HG02884 (cell line): ENCODE measurements around the gene ARID4B.
"Not testable (repeated sequence)": the region's sequence is repeated elsewhere in the genome, so short reads cannot be mapped to it uniquely, and the experiment has no call there.

ENCODE experiments used
- ATAC-seq: cut with Tn5 transposase; IDR thresholded peaks from one replicate; pipeline ENCODE4 v1.9.1; 2021; ENCODE audit warnings: mild to moderate bottlenecking, moderate library complexity; ENCODE audit not compliant: unreplicated experiment

ARID4B gene

DNA sequence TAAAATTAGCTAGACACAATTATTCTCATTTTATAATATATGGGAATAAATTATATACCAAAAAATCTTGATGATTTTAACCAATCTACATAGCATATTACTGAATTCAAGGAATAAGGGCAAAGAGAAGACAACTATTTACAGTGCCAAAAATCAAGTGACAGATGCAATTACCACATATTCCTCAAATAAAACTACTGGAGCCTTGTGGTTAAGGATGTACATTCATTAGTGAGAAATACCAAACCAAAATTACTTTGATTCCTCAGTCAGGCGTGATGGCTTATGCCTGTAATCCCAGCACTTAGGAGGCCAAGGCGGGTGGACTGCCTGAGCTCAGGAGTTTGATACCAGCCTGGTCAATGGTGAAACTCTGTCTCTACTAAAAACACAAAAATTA is 98.1 kb downstream of the ARID4B start:
- ATAC-seq, result no peak

DNA sequence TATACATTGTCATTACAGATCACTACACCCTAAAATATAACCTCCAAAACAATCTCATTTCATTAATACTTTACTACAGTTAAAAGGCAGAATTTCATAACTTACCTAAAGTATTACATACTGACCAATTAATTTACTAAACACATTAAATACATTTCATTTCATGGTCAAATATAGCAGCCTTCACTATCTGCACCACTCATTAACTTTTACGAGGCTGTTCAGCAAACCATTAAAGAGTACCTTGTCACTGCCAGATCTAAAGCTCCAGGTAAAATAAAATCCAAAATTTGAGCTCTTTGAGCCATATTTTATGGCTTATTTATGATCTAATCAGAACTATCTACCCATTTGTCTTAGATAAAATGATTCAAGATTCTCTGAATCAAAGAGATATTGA is 100.6 kb downstream of the ARID4B start:
- no peak for ATAC-seq

DNA sequence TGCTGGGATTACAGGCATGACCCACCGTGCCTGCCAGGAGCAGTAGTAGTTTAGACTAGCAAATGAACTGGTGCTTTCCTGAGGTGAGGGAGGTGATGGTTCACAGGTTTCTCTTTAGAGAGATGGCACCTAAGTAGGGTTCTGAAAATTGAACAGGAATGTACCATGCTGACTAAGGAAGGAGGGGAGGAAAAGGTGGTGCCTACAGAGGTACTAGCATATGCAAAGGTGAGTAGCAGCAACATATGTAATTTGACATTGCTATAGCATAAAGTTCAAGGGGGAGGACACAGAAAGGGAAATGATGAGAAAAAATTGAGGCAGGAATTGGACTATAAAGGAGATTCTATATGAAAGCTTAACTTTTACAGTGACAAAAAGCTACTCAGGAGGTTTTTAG is 101.0 kb downstream of the ARID4B start:
- no peak for ATAC-seq

DNA sequence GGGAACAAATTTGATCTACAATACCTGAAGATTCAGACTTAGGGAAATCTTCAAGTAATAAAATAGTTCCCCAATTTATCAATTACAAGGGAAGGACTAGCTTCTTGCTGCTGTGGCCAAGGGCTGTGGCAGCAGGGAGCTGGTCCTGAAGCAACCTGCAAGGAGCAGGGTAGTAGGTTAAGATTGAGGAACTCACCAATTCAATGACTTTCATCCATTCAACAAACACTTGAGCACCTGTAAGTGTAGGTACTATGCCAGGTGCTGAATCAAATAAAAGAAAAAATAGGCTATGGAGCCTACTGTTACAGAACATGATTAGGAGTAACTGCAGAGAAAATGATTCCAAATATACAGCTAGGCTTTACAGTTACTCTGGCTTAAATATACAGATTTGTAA is 102.7 kb downstream of the ARID4B start:
- ATAC-seq, result no peak

DNA sequence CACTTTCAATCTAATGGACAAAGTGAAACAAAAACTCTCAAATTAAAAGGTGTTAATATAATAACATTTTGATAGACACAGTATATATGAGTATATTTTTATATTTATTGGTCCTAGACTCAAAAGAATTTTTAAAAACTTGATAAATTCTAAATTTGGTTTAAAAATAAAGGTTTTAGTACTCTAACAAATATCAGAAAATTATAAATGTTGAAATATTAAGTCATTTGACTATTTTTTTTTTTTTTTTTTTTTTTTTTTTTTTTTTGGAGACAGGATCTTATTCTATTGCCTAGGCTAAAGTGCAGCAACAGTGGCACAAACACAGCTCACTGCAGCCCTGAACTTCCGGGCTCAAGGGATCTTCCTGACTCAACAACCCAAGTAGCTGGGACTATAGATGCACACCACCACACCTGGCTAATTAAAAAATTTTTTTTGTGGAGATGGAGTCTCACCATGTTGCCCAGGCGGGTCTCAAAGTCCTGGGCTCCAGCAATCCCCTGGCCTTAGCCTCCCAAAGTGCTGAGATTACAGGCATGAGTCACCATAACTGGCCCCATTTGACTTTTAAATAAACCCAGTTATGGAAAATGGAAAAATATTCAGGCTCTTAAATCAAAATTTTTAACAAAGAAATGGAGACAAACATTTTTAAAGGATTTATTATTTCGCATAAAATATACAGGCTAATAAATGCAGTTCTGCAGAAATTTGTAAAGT is 106.2 kb downstream of the ARID4B start:
- no peak for ATAC-seq

DNA sequence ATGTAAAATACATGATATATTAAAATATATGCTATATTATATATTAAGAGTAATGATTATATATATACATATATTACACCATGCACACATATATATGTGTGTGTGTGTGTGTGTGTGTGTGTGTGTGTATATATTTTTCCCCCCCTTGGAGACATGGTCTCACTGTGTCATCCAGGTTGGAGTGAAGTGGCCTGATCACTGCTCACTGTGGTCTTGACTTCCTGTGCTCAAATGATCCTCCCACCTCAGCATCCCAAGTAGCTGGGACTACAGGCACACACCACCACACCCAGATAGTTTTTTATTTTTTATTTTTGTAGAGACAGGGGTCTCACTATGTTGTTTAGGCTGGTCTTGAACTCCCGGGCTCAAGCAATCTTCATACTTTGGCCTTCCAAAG is 112.5 kb downstream of the ARID4B start:
- ATAC-seq, result no peak

DNA sequence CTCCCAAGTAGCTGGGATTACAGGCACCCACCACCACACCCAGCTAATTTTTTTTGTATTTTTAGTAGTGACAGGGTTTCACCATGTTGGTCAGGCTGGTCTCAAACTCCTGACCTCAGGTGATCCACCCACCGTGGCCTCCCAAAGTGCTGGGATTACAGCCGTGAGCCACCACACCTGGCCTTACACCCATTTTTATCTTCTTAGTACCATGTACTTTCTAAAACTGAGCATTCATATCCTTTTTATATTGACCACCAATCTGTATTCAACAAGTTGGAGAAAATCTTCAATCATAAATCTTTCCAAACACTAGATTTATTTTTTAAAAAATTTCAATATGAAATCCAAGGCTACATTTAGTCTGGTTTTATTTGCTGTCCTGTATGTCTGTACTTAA is 113.0 kb downstream of the ARID4B start:
- not testable (repeated sequence) for ATAC-seq

DNA sequence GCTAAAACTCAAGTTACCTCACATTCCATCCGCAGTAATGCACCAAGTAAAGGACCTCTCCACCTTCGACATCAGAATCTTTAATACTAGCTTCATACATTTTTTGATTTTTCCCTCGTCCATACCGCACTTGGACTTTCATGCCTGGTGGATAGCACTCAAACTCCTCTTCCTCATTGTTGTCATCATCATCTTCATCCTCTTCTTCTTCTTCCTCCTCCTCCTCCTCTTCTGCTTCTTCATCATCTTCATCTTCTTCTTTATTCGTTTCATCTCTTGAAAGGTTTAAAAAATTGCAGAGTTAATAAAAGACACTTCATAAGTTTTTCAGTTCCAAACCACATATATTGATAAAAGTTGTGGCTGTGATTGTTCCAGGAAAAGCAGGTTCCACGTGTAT is 114.2 kb downstream of the ARID4B start:
- no peak for ATAC-seq

DNA sequence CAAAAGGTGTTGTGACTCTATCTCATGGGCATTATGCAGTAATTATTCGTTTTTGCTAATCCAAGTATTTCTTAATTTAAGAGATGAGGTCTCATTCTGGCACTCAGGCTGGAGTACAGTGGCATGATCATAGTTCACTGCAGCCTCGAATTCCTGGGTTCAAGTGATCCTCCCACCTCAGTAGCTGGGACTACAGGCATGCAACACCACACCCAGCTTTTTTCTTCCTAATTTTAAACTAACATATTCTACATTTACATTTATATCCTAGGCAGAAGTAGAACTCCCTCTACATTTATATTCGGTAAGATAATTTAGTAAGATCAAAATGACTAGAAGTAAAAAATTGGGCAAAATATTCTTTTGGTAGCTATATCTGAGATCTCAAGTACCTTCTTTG is 116.5 kb downstream of the ARID4B start:
- no peak for ATAC-seq

DNA sequence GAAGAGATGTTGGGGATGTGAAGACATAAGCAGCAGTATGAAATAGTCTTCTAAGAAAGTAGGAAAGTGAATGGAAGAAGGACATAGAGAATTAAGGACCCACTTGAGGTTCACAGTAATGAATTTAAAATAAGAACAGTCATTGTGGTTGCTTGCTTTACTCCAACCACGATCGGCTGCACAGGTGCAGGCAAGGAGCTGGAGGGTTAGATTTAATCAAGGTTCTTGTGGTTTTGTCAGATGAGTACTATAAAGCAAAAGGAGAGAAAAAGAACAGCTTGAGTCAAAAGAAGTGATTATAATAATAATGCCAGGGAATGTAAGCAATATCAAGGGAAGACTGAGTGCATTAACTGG is 120.8 kb downstream of the ARID4B start:
- ATAC-seq, result no peak

DNA sequence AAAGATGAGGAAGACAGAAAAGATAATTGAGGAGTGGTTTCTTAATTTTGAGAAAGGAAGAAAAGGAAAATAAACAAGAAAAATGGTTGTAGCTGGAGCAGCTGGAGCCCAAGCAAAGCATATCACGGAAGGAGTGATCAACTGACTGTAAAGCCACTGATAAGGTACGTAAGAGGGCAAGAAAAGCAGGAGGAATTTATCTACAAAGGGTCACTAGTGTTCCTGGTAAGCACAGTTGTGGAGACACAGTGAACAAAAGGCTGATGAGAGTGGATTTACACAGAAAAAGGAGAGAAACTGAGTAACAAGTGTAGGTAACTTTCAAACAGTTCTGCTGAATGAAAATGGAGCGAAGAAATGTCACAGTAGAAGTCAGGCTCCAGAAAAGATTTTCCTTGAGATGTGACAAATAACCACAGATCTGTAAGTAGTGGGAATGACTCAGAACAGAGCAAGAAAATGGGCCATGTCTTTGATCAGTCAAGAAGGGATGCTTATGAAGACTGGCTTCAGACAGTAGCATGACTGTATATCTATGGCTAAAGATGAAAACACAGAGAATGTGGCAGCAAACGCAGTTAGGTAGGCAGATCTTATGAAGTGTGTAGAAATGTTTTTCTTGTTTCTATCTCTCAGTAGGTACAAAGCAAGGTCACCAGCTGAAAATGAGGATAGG is 121.3 kb downstream of the ARID4B start:
- no peak for ATAC-seq

DNA sequence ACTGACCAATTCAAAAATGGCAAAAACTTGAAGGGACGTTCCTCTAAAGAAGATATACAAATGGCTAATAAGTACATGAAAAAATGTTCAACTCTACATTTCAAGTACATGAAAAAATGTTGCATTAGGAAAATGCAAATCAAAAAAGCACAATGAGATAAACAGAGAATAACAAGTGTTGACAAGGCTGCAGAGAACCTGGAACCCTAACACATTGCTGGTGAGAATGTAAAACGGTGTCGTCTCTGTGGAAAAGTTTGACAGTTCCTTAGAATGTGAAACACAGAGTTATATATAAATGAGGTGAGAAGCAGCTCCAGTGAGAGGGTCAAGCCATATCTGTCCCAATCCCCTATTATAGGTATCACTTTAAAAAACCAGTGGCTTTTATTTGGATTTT is 122.3 kb downstream of the ARID4B start:
- no peak for ATAC-seq

DNA sequence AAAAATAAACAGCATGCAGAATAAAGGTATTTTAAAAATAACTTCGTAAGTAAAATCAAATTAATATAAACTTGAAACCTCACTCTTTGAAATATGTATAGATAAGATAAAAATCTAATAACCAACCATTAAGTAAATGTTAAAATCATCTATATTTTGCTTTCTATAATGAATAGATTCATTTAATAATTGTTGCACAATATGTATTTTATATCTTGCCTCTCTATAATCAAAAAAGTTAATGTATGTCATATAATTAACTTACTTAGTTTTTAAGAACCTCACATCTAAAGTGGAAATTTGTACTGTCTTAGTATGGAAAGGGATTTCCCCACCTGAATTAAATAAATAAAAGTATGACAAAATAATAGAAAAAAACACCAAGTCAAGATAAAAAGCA is 124.6 kb downstream of the ARID4B start:
- ATAC-seq, result no peak

DNA sequence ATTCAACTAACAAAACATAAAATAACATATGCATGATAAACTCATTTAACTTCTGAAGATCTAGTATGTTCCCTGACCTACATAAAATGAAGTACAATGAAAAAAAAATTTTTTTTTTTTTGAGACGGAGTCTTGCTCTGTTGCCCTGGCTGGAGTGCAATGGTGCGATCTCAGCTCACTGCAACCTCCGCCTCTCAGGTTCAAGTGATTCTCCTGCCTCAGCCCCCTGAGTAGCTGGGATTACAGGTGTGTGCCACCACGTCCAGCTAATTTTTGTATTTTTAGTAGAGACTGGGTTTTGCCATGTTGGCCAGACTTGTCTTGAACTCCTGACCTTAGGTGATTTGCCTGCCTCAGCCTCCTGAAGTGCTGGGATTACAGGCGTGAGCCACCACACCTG is 125.5 kb downstream of the ARID4B start:
- not testable (repeated sequence) for ATAC-seq

DNA sequence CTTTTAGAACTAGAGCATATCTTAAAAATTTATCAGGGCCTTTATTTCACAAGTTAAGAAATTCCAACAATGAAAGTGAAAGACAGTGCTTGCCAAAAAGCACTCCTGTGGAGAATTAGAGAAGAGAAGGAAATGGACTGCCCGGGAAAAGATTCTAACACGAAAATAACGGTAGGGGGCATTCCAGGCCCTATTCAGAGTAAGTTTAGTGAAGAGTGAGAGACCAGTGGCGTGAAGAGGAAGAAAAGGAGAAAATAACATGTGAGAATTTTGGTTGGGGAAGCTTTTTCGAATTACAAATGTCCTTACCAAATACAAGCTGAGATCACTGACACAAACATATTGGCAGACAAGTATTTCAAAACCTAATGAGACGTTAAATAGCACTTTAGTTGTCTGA is 128.5 kb downstream of the ARID4B start:
- no peak for ATAC-seq

DNA sequence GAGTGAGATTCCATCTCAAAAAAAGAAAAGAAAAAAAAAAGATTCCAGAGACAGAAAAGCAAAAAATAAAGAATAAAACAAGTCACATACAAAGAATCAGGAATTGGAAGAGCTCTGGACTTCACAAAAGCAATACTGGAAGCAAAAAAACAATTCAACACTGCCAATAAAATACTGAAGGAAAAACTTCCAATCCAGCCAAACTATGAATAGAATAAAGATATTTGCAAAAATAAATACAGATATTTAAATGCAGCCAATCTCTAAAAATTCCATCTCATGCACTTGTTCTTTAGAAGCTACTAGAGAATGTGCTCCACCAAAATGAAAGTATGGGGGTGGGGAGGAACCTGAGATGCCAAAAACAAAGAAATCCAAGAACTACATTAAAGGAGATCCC is 137.5 kb downstream of the ARID4B start:
- no peak for ATAC-seq

DNA sequence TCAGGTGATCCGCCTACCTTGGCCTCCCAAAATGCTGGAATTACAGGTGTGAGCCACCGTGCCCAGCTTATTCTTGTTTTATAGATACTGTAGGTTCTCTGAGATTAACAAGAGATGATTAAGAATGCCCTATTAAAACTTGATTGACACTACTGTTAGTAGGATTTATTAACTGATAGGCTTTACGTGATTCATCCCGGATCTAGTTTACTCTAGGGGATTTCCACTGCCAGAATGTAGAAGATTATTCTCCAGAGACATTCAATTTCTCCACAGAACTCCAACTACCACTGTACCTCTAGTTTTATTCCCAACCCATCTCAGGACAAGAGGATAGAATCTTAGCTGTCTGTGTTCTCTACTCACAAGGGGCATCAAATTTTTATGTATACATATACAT is 140.7 kb downstream of the ARID4B start:
- ATAC-seq, result no peak

DNA sequence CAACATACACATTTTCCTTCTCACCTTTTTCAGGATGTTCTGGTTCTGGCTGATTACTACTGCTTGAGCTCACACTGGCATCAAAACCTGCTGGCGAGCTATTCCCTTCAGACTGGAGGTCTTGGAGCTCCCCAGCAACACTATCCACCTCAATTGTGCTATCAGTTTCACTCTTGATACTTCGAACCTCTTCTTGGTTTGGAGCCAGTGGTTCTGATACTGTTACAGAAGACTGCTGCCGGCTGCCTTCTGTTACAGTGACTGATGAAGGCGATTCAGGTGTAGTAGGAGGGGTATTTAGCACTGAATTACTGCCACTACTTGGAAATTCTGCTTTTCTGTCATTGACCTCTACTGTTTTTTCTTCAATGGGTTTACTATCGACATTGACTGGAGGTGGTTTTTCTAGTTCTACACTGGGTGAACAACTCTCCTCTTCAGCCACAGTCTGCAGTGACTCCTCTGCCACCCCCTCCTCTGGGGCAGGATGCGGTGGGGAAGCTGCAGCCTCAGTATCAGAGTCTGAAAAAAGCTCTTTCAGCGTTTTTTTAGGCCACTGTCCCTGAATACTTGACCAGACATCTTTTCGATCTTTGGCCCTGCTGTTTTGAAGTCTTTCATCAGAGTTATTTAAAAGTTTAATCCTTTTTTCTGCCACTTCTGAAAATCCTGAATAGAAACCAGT is 146.3 kb downstream of the ARID4B start:
- ATAC-seq, result no peak

DNA sequence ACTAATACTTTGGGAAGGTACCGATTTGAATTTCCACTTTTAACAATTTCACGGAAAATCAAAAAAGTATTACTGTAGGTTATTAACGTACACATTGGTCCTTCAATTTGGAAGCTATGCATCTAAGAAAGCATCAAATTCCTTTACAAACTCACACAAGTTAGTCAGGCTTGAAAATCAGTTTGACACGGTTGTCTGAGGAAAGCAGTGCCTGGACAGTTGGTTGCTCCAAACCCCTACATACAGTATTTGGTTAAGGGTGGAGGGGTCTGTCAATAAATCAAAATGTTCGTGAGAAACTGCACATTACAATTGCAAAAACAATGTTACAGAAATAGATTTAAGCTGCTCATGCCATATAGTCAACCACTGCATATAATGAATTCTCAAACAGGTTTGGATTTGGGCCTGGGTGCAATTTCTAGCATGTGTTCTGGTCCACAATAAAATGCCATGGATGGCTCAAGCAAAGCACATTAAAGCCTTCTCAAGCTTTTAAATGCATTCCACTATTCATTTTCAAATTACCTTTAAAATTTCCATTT is 147.0 kb downstream of the ARID4B start:
- ATAC-seq, result no peak

DNA sequence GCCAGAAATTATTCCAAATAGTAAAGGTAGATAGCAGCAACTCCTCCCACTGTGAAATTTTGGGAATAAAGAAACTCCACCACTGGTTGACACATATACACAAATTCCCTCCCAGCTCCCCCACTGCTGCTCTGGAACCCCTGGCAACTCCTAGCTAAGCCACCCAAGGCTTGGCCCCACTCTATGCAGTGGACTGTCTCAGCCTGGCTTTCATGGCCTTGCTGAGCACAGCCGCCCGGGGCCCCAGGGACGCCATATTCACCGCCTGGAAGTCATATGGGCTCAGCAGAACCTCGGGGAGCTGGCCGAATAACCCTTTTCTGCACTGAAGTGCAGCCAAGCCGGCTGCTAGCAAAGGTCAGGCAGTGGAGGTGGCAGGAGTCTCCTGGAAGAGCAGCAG is 151.5 kb downstream of the ARID4B start:
- no peak for ATAC-seq

DNA sequence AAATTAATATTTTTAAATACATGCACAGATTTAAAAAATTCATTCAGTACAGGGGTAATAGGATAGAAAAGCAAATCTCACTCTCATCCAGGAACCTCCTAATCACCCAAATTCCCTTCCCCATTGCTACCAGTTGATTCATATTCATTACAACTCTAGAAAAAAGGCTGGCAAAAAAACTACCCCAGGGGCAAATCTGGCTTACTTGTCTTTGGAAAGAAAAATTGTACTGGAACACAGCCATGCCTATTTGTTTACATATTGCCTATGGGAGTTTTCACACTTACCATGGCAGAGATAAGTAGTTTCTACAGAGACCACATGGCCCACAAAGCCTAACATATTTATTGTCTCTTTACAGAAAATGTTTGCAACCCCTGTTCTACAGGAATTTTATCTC is 158.0 kb downstream of the ARID4B start:
- ATAC-seq, result no peak

DNA sequence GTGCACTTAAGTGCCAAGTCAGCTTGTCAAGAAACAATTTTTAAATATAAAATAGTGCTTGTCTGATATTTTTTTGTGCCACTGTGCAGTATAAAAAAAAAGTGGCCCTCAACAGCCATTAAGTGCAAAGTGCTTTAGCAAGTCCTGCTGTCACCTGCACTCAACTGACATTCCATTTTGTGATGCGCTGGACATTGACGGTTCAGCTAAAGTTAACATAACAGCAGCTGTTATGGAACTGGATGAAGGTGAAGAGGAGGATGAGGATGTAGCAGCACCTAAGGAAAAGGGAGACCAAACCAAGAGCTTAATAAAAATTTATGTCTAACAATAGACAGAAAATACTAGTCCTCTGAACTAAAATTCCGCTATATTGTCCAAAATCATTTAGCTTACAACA is 159.6 kb downstream of the ARID4B start:
- no peak for ATAC-seq
